OCI-LY1 (cell line): ENCODE measurements around the gene CBL.

Source experiments
- H2AFZ ChIP-seq: fragments of 200-600 bp; sonication (generic), shearing (Covaris generic); 2 replicates; pipeline ENCODE4 v1.6.0; 2014; ENCODE audit warnings: antibody characterized with exemption, mild to moderate bottlenecking, low read length
- H3F3A ChIP-seq: fragments of 200-600 bp; sonication (generic), shearing (Covaris generic); 2 replicates; pipeline ENCODE4 v1.6.0; 2014; ENCODE audit warnings: mild to moderate bottlenecking, antibody characterized with exemption, low read length, moderate library complexity; ENCODE audit not compliant: insufficient read depth
- H3K27ac ChIP-seq: fragments of 200-600 bp; sonication (generic); 2 replicates; pipeline ENCODE4 v1.5.1; 2014; ENCODE audit warnings: low read length, mixed run types, mild to moderate bottlenecking, low read depth; ENCODE audit not compliant: poor library complexity, severe bottlenecking
- H3K27me3 ChIP-seq: fragments of 200-600 bp; sonication (generic); 2 replicates; pipeline ENCODE4 v1.6.0; 2014; ENCODE audit warnings: antibody characterized with exemption, mild to moderate bottlenecking, low read length, moderate library complexity; ENCODE audit not compliant: insufficient read depth
- H3K36me3 ChIP-seq: fragments of 200-600 bp; sonication (generic); 2 replicates; pipeline ENCODE4 v1.6.1; 2014; ENCODE audit warnings: mild to moderate bottlenecking, antibody characterized with exemption, low read length, moderate library complexity, mixed read lengths; ENCODE audit not compliant: insufficient read depth
- H3K4me1 ChIP-seq: fragments of 200-600 bp; sonication (generic); 2 replicates; pipeline ENCODE4 v1.5.1; 2014; ENCODE audit warnings: mild to moderate bottlenecking, low read length, moderate library complexity; ENCODE audit not compliant: insufficient read depth, severe bottlenecking
- H3K4me2 ChIP-seq: fragments of 200-600 bp; sonication (generic), shearing (Covaris generic); 2 replicates; pipeline ENCODE4 v1.6.1; 2014; ENCODE audit warnings: low read length
- H3K4me3 ChIP-seq: fragments of 200-600 bp; sonication (generic); 2 replicates; pipeline ENCODE4 v1.5.1; 2014; ENCODE audit warnings: low read length, low read depth, mild to moderate bottlenecking, mixed read lengths; ENCODE audit not compliant: poor library complexity, severe bottlenecking
- H3K79me2 ChIP-seq: fragments of 200-600 bp; shearing (Covaris generic); 2 replicates; pipeline ENCODE4 v1.6.1; 2016; ENCODE audit warnings: mixed run types, low read length, mixed read lengths; ENCODE audit not compliant: insufficient read depth
- H3K9ac ChIP-seq: fragments of 200-600 bp; sonication (generic), shearing (Covaris generic); 2 replicates; pipeline ENCODE4 v1.6.1; 2014; ENCODE audit warnings: mild to moderate bottlenecking, low read length, mixed read lengths
- H3K9me2 ChIP-seq: fragments of 200-600 bp; sonication (generic), shearing (Covaris generic); 2 replicates; pipeline ENCODE4 v1.6.1; 2014; ENCODE audit warnings: low read depth, mild to moderate bottlenecking, low read length, mixed read lengths
- H3K9me3 ChIP-seq: fragments of 200-600 bp; shearing (Covaris generic); 2 replicates; pipeline ENCODE4 v1.6.1; 2014; ENCODE audit warnings: low read length, mixed read lengths
- H4K20me1 ChIP-seq: fragments of 200-600 bp; sonication (generic), shearing (Covaris generic); 2 replicates; pipeline ENCODE4 v1.6.0; 2016; ENCODE audit warnings: mild to moderate bottlenecking, low read length; ENCODE audit not compliant: insufficient read depth
- EZH2 ChIP-seq: fragments of 200-600 bp; sonication (generic), shearing (Covaris generic); IDR thresholded peaks from 2 replicates; pipeline ENCODE4 v1.8.0; 2017; ENCODE audit warnings: borderline replicate concordance, mixed run types, mild to moderate bottlenecking, antibody characterized with exemption, low read length, moderate library complexity, mixed read lengths
- TF ChIP-seq, protein P1 (sequence below): fragments of 200-600 bp; sonication (generic), shearing (Covaris generic); IDR thresholded peaks from 2 replicates; pipeline ENCODE4 v1.5.1; 2017; ENCODE audit warnings: mild to moderate bottlenecking, antibody characterized with exemption, low read length, moderate library complexity, mixed read lengths

The CBL gene

GRCh38 chr11:119323532-119324033 lies 117.4 kb downstream of the CBL start:
- Histone ChIP-seq H3K36me3 (no peaks in the 10 kb centered on the region), H4K20me1 (no peaks in the 10 kb centered on the region), H3F3A (no peaks in the 10 kb centered on the region), H2AFZ (no peak overlapping the region), H3K4me1 (peaks cover 40% of the 10 kb centered on the region), H3K9me2 (no peaks in the 10 kb centered on the region), H3K79me2 (no peaks in the 10 kb centered on the region), H3K4me2 (no peak overlapping the region), H3K4me3 (no peak overlapping the region), H3K27me3 (no peaks in the 10 kb centered on the region), H3K9ac (no peak overlapping the region), H3K27ac (no peak overlapping the region), H3K9me3 (no peaks in the 10 kb centered on the region)
- TF ChIP-seq, protein P1, sequence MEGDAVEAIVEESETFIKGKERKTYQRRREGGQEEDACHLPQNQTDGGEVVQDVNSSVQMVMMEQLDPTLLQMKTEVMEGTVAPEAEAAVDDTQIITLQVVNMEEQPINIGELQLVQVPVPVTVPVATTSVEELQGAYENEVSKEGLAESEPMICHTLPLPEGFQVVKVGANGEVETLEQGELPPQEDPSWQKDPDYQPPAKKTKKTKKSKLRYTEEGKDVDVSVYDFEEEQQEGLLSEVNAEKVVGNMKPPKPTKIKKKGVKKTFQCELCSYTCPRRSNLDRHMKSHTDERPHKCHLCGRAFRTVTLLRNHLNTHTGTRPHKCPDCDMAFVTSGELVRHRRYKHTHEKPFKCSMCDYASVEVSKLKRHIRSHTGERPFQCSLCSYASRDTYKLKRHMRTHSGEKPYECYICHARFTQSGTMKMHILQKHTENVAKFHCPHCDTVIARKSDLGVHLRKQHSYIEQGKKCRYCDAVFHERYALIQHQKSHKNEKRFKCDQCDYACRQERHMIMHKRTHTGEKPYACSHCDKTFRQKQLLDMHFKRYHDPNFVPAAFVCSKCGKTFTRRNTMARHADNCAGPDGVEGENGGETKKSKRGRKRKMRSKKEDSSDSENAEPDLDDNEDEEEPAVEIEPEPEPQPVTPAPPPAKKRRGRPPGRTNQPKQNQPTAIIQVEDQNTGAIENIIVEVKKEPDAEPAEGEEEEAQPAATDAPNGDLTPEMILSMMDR = peak; percentile 70
- no peak for TF ChIP-seq EZH2

DNA sequence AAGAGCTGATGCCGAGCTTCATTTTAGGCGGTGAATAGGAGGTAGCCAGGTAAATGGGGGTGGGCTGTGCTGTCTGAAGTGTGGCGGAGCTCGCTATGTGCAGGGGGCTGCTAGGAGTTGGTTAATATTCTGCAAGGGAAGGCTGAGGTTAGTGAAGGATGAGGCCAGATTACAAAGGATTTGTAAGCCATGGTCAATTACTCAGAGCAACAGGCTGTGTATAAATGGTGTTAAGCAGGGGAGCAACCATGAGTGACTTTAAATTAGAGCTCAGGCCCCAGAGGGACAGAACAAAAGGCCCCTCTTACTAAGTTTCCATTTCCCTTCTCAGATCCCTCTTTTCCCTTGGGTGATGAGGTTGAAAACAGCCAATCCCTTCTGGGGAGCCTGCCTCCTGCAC lies 118.0 kb downstream of the CBL start:
- TF ChIP-seq, protein P1 = no peak
- no peak for TF ChIP-seq EZH2

GRCh38 chr11:119329320-119329719 lies 123.2 kb downstream of the CBL start:
- no peaks in the 10 kb centered on the region for H3K27me3 ChIP-seq
- peaks cover 8% of the 10 kb centered on the region for H3K4me1 ChIP-seq
- no peaks in the 10 kb centered on the region for H3K9me2 ChIP-seq
- no peaks in the 10 kb centered on the region for H3K9me3 ChIP-seq
- H3K4me3 ChIP-seq = no peak overlapping the region
- no peak for TF ChIP-seq EZH2
- TF ChIP-seq, protein P1 = no peak
- H3F3A ChIP-seq = no peaks in the 10 kb centered on the region
- H3K27ac ChIP-seq = no peak overlapping the region
- no peaks in the 10 kb centered on the region for H3K36me3 ChIP-seq
- H3K79me2 ChIP-seq = no peaks in the 10 kb centered on the region
- H3K4me2 ChIP-seq = no peak overlapping the region
- H2AFZ ChIP-seq = no peak overlapping the region
- H4K20me1 ChIP-seq = no peaks in the 10 kb centered on the region
- no peak overlapping the region for H3K9ac ChIP-seq

More for the DNA sequence above, 118.0 kb downstream of the CBL start:
- Histone ChIP-seq H3K9me3 (no peaks in the 10 kb centered on the region), H3K79me2 (no peaks in the 10 kb centered on the region), H3K4me1 (peaks cover 34% of the 10 kb centered on the region), H3K4me3 (no peak overlapping the region), H3K27ac (no peak overlapping the region), H3K4me2 (no peak overlapping the region), H2AFZ (no peak overlapping the region), H3F3A (no peaks in the 10 kb centered on the region), H3K9ac (no peak overlapping the region), H3K27me3 (no peaks in the 10 kb centered on the region), H3K9me2 (no peaks in the 10 kb centered on the region), H3K36me3 (no peaks in the 10 kb centered on the region), H4K20me1 (no peaks in the 10 kb centered on the region)
